NB4 (cell line): Measurements from ENCODE around the gene RPS6KC1.

Experiments
- POLR2A ChIP-seq: IDR thresholded peaks from 2 replicates; pipeline ENCODE4 v1.6.1; 2011; ENCODE audit warnings: mild to moderate bottlenecking; ENCODE audit not compliant: insufficient read length; ENCODE audit errors: extremely low read depth
- TF ChIP-seq, protein P1 (sequence below): IDR thresholded peaks from one replicate; pipeline ENCODE4 v1.5.1; 2012; ENCODE audit warnings: low read depth, low read length
- TF ChIP-seq, protein P2 (sequence below): IDR thresholded peaks from 2 replicates; pipeline ENCODE4 v1.6.1; 2011; ENCODE audit warnings: low read depth, low read length

DNA sequence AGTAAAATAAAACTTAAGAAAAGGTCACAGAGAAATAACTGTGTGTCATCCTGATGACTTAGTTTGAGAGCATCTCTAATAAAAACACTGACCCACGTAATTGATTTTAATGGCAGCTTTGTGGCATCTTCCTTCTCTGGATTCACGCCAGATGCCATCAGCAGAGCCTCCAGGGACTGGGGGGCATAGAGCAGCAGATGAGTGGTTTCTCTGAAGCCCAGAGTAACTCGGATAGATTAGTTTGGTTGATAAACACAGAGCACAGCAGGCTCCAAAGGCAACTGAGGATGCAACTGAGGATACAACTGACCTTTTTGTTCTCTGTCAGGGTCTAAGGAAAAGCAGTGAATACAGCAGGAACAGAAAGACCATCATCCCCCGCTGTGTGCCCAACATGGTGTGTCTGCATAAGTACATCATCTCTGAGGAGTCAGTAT is 180.8 kb downstream of the RPS6KC1 start:
- TF ChIP-seq, protein P1, sequence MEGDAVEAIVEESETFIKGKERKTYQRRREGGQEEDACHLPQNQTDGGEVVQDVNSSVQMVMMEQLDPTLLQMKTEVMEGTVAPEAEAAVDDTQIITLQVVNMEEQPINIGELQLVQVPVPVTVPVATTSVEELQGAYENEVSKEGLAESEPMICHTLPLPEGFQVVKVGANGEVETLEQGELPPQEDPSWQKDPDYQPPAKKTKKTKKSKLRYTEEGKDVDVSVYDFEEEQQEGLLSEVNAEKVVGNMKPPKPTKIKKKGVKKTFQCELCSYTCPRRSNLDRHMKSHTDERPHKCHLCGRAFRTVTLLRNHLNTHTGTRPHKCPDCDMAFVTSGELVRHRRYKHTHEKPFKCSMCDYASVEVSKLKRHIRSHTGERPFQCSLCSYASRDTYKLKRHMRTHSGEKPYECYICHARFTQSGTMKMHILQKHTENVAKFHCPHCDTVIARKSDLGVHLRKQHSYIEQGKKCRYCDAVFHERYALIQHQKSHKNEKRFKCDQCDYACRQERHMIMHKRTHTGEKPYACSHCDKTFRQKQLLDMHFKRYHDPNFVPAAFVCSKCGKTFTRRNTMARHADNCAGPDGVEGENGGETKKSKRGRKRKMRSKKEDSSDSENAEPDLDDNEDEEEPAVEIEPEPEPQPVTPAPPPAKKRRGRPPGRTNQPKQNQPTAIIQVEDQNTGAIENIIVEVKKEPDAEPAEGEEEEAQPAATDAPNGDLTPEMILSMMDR, result no peak
- TF ChIP-seq POLR2A, result no peak
- TF ChIP-seq, protein P2, sequence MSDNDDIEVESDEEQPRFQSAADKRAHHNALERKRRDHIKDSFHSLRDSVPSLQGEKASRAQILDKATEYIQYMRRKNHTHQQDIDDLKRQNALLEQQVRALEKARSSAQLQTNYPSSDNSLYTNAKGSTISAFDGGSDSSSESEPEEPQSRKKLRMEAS, result no peak
